Measurements from ENCODE around the gene PM20D2.
"Not testable (repeated sequence)": the region's sequence is repeated elsewhere in the genome, so short reads cannot be mapped to it uniquely, and the experiment has no call there.

PM20D2 gene

GRCh38 chr6:89117211-89118108 lies 28.4 kb upstream of the PM20D2 start, which contains the start of gene SRSF12:
TSS of gene SRSF12 (minus strand) at chr6:89118071. CDS start at chr6:89117887, 184 bp downstream.
- H3K4me3 ChIP-seq (replicated peaks; ENCODE audit: low read depth, low read length) = peak within 1 kb of the TSS; percentile 47
- no peak for TF ChIP-seq CTCF (IDR thresholded peaks at IDR 0.05; ENCODE audit: low read depth, low read length, missing control alignments)
- DNase-seq (ENCODE audit: extremely low read depth, low read depth) = no peak

GRCh38 chr6:89118931-89119330 lies 26.9 kb upstream of the PM20D2 start:
- DNase-seq (ENCODE audit: extremely low read depth, low read depth) = no peak

GRCh38 chr6:89120371-89120770 lies 25.5 kb upstream of the PM20D2 start:
- H3K4me3 ChIP-seq (replicated peaks; ENCODE audit: low read depth, low read length) = no peak overlapping the region
- TF ChIP-seq CTCF (IDR thresholded peaks at IDR 0.05; ENCODE audit: low read depth, low read length, missing control alignments) = no peak
- DNase-seq (ENCODE audit: extremely low read depth, low read depth) = no peak

More at GRCh38 chr6:89118931-89119330, 26.9 kb upstream of the PM20D2 start:
- H3K4me3 ChIP-seq (replicated peaks; ENCODE audit: low read depth, low read length) = no peak overlapping the region
- TF ChIP-seq CTCF (IDR thresholded peaks at IDR 0.05; ENCODE audit: low read depth, low read length, missing control alignments) = no peak

GRCh38 chr6:89121934-89122333 lies 23.9 kb upstream of the PM20D2 start:
- no peak overlapping the region for H3K4me3 ChIP-seq (replicated peaks; ENCODE audit: low read depth, low read length)
- no peak for DNase-seq (ENCODE audit: extremely low read depth, low read depth)
- no peak for TF ChIP-seq CTCF (IDR thresholded peaks at IDR 0.05; ENCODE audit: low read depth, low read length, missing control alignments)

- peak; percentile 47 for TF ChIP-seq CTCF (IDR thresholded peaks at IDR 0.05; ENCODE audit: low read depth, low read length, missing control alignments)
- peak; percentile 14 for DNase-seq (ENCODE audit: extremely low read depth, low read depth)
- H3K4me3 ChIP-seq (replicated peaks; ENCODE audit: low read depth, low read length) = no peak overlapping the region
Observed at GRCh38 chr6:89122625-89123024, 23.2 kb upstream of the PM20D2 start.

- not testable (repeated sequence) for DNase-seq (ENCODE audit: extremely low read depth, low read depth)
Observed at GRCh38 chr6:89128256-89128671, 17.6 kb upstream of the PM20D2 start.

GRCh38 chr6:89131599-89131998 lies 14.3 kb upstream of the PM20D2 start:
- no peak for TF ChIP-seq CTCF (IDR thresholded peaks at IDR 0.05; ENCODE audit: low read depth, low read length, missing control alignments)
- no peak for DNase-seq (ENCODE audit: extremely low read depth, low read depth)

More at GRCh38 chr6:89128256-89128671, 17.6 kb upstream of the PM20D2 start:
- not testable (repeated sequence) for H3K4me3 ChIP-seq (replicated peaks; ENCODE audit: low read depth, low read length)

More at GRCh38 chr6:89131599-89131998, 14.3 kb upstream of the PM20D2 start:
- H3K4me3 ChIP-seq (replicated peaks; ENCODE audit: low read depth, low read length) = no peak overlapping the region

Measured in HFF-Myc (cell line).